ENCODE data around the gene SLCO4A1.

Gene SLCO4A1

GRCh38 chr20:62637521-62638054 lies 4.7 kb upstream of the SLCO4A1 start:
- no peak for DNase-seq (ENCODE audit: low read depth in 3 of 3)

GRCh38 chr20:62638055-62638570 lies 4.2 kb upstream of the SLCO4A1 start:
- no peak for DNase-seq (ENCODE audit: low read depth in 3 of 3)

DNA sequence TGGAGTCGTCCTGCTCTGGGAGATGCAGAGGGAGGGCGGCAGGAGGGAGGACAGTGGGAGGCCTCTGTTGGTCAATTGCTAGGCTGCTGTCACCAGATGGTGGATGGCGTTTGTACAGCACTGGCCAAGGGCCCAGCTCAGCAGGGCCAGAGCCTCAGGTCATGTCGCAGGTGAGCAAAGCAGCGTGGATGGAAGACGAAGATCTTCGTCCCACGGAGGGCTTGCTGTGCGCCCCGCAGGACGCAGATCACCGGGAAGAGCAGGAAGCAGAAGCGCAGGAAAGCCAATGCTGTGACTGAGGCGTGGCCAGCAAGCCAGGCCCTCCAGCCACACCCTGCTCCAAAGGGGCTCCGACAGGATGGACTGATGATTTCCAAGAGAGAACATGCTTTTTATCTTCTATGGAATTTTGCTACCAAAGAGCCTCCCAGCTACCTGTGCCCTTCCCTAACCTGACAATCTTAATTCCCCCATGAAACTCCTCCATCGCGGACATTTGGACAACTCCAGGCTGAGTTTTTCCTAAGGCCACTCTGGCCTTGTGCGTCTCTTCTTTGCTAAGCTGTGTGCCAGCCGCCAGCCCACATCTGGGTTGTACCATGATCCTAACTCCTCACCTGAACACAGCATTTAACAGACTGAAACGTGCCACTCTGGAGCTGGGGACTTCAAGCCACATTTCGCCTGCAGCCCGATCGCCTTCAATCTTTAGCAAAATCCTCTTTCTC lies 3.5 kb upstream of the SLCO4A1 start:
- no peak for DNase-seq (ENCODE audit: low read depth in 3 of 3)

GRCh38 chr20:62639765-62640164 lies 2.5 kb upstream of the SLCO4A1 start:
- no peak for DNase-seq (ENCODE audit: low read depth in 3 of 3)

- no peak for DNase-seq (ENCODE audit: low read depth in 3 of 3)
These were observed 1.4 kb upstream of the SLCO4A1 start for GRCh38 chr20:62640870-62641269.

DNA sequence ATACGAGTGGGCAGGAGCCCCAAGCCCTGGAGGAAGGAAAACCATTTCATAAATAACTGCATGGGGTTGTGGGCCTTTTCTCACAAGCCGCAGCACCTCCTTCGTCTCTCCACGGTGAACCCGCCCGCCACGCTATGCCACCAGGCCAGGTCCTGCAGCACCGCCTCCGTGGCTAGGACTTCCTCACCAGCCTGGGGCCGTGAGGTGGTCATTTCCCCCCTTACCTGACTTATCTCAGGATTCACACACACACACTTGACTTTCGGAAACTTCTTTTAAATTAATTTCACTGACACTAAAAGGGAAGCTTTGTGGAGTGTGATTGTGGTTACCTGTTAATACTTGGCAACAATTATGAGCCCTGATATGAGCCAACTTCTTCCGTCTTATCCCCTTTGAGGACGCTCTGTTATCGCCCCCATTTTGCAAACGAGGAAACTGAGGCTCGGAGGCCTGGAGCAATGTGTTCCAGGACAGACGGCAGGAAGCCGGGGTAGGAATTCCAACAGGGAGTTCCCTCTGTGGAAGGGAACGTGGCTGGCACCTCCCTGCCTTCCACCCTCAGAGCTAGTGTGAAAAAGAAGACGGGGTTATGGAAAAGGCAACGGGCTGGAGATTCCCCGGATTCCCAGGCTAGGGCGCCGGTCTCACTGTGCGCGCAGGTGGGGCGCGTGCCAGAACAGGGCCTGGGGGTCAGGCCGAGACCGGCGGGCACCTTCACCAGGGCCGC lies 817 bp upstream of the SLCO4A1 start:
- DNase-seq (ENCODE audit: low read depth in 3 of 3) = no peak

GRCh38 chr20:62642666-62643520 lies 590 bp downstream of the SLCO4A1 start:
- DNase-seq (ENCODE audit: low read depth in 3 of 3) = peak in 2 of 3 experiments; percentile 36 to 56

- no peak for DNase-seq (ENCODE audit: low read depth in 3 of 3)
These were observed 1.3 kb downstream of the SLCO4A1 start for GRCh38 chr20:62643521-62644043.

DNA sequence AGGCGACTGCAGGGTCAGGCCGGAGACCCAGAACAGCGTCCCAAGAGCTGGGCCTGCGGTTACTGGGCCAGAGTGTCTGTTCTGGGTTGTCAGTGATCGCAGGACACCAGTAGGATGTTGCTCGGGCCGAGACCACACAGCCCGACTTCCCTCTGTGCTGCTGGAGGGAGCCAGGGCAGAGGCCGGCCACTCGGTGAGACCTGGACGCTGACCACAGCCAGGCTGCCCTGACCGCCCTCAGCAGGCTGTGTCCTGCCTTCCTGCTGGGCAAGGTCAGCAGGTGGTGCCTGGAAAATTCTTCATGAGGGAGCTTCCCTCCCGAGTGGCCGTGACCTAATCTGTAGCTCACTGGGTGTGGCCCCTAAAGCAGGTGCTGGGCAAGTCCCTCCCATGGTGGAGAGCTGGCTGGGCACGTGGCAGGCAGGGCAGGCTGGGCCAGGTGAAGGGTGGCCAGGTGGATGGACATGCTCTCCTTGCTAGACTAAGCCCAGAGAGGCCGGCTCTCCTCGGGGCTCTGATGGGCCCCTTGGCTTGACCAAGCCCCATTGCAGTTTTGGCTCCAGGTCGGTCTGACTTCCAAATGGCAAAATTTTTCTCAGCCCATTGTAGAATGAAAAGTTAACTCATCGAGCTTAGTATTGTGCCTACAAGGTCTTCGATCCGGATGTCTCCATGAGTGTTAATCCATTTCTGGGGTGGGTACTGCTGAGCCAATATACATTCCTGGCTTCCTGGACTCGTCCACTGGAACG lies 1.9 kb downstream of the SLCO4A1 start:
- DNase-seq (ENCODE audit: low read depth in 3 of 3) = no peak

GRCh38 chr20:62644802-62645496 lies 2.6 kb downstream of the SLCO4A1 start:
- DNase-seq (ENCODE audit: low read depth in 3 of 3) = no peak

DNA sequence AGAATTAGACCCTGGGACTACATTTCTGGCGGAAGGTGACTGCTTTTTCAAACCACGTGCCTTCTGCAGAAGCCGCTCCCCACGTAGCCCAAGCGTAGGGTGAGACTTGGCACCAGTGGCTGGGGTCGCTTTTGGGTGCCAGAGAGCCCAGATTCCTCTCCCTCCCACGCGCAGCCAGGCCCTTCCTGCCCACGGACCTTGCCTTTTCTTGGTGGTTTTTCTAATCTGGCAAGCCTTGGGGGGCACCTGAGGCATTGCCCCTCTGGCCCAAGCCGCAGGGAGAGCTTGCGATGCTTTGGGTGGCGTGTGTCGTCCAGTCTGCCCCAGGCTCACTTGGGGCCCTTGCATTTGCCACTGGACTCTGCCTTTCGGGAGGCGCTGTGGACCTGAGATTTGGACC lies 3.3 kb downstream of the SLCO4A1 start:
- DNase-seq (ENCODE audit: low read depth in 3 of 3) = no peak

DNA sequence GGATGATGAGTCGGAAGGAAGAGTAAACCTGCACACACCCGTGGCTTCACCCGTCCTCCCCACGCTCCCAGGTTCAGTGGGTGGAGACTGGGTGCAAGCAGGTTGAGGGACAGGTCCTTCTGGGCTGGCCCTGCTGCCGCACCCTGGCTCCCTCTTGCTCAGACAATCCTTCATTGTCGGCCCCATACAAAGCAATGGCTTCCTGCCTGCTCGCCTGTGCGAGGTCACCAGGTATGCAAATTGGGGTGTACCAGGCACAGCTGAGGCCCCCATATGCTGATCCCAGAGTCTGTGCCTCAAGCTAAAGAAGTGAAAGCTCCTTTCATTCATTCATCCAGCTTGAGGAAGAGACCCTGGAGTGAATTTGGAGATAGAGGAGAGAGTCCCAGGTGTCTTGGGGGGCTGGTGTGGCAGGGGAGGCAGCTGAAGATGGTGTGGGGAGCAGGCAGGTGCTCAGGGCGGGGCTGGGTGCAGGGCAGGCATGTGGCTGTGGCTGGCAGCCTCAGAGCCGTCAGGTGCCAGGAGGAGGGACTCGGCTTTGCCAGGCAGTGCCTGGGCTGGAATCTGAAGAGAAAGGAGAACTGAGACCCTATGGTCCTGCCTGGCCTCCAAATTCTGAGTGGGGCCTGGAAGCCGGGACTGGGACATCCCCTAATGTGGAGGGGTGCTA lies 4.7 kb downstream of the SLCO4A1 start:
- no peak for DNase-seq (ENCODE audit: low read depth in 3 of 3)

DNA sequence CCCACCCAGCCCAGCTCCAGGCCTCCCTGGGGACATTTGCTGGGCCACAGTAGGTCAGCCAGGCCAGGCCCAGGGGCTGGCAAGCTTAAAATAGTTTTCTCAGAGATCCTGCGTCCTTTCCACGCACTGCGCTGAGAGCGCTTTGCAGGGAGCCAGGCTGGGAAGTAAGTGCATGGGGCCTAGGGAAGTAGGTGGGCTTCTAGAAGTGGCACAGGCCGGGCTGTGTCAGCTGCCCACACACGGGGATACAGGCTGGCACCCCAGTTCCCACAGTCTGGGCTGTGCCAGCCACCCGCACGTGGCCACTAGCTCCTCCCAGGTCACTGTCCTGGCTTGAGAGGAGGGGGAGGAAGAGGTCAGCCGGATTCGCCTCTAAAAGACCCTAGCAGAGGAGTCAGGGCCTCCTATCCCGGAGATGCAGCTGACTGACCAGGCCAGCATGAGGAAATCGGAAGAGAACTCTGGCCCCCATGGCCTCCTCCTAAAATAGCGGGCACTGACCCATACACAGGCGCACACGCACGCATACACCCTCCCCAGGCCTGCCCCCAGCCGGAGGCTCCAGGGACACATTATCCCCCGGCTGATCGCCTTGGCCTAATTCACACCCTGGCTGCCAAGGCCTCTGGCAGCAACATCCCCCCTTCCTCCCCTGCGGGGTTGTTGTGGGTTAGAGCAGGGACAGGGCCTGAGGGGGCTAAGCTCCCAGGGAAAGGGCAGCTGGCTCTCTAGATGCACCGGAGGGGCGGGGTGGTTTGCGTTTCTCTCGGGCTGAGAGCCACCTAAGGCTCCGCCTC lies 5.4 kb downstream of the SLCO4A1 start:
- DNase-seq (ENCODE audit: low read depth in 3 of 3) = no peak

DNA sequence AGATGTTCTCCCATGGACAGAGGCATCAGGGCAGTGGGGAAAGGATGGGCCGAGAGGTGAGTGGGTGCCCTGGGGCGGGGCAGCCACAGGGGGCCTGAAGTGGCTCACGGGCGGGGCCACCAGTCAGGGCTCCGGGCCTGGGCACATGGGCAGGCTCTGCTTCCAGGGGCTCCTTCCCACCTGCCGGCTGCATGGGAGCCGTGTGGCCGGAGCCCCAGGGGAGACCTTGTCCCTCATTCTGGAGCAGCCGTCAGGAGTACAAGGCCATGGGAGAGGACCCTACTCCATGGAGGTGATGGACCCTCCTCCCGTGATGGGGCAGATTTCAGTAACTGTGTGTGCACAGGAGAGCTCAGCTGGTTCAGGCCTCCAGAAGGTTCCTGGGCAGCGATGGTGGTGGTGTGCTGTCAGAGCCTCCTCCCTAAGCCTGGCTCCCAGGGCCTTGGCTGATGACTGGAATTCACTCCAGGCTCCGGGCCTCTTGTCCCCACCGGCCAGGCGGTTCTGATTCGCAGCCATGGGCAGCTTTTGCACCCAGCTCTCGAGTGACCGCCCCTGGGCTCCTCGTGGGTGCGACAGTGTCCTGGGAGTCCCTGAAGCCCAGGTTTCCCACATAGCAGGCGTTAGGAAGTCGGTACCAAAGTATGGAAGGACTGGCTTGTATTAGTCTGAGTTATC lies 6.2 kb downstream of the SLCO4A1 start:
- no peak for DNase-seq (ENCODE audit: low read depth in 3 of 3)

DNA sequence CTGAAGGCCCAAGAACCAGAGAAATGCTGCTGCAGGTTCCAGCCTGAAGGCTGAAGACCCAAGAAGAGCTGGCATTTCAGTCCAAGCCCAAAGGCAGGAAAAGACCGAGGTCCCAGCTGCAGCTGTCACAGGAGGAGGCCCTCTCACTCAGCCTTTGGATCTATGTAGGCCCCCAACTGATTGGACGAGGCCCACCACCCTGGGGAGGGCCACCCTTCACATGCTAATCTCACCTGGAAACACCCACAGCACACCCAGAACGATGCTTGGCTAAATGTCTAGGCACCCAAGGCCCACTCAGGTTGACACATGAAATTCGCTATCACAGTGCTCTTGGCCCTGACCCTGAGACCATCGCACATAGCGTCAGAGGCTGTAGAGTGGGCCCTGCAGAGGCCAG lies 6.8 kb downstream of the SLCO4A1 start:
- no peak for DNase-seq (ENCODE audit: low read depth in 3 of 3)

DNA sequence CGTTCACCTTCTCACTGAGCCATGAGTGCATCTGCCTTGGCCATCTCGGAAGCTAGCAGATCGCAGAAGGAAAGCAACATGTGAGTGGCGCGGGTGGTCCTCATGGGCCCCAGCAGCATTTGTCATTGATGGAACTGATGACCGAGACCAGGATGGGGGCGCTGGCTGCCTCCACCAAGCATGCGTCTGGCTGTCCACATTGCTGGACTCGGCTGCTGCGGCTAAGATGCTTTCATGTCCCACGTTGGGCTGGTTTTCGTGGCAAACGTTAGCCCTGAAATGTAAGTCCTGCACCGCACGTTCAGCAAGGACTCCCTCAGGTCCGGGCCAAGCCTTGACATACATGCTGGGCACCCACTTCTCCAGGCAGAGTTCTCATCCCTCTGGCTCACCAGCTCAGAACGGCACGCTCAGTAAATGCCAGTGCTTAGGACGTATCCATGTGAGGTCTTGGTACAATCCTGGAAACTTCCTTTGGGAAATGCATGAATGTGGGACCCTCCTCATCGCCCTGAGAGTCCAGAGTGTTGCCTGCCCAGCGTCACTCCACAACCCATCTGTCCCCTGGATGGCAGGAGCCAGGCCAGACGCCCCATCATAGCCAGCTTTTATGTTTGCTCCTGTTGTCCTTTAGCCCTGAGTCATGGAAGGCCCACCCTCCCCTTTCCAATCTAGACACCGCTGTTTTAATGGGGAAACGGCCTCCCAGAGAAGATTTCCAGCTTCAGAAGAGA lies 8.4 kb downstream of the SLCO4A1 start:
- DNase-seq (ENCODE audit: low read depth in 3 of 3) = no peak

DNA sequence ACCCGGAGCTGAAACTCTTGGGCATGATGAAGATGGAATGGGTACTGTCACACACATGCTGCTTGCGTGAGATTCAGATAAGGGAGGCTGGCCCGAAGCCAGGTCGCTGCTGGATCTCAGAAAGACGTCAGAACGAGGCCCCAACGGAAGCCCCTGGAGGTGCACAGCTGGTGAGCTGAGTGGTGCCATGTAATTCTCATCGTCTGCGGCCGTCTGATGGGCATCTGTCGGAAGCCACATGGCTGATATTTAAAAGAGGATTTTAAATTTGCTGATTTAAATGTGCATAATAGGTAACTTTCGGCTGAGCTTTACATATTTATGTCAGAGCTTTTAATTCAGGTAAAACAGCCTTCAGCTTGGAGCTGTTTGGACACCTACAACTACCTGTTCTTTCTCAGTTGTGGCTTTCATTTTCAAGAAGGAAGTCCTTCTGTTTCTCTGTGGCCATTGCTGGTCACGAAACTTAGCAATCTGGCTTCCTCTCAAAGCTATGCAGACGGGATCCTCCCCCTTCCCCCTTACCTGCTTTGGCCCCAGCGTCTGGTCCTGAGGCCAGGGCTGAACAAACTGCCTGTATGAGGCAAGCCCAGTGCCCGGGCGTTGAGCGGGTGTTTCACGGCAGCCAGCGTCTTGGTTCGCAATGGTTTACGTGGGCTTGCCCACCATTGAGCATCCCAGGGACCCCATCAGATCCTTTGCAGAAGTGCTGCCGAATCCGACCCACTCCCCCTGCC lies 9.2 kb downstream of the SLCO4A1 start:
- peak; percentile 30 to 75 (median 41) for DNase-seq (ENCODE audit: low read depth in 3 of 3)
